Aortic smooth muscle cell (primary cell): ENCODE results near the gene ACSL1. TPM values are rescaled to one million over a fixed set of nuclear protein-coding genes. Genes with fewer than 3 reads are reported as not detected.

ENCODE experiments used
- total RNA-seq: library from RNA; depleted of rRNA; stranded (reverse); fragments of >200 nt; gene quantifications from 2 replicates; pipeline ENCODE4 v1.2.3, GENCODE V29; 2014

The ACSL1 gene
- total RNA-seq, result 29.6 and 31.5 TPM in 2 replicates

DNA sequence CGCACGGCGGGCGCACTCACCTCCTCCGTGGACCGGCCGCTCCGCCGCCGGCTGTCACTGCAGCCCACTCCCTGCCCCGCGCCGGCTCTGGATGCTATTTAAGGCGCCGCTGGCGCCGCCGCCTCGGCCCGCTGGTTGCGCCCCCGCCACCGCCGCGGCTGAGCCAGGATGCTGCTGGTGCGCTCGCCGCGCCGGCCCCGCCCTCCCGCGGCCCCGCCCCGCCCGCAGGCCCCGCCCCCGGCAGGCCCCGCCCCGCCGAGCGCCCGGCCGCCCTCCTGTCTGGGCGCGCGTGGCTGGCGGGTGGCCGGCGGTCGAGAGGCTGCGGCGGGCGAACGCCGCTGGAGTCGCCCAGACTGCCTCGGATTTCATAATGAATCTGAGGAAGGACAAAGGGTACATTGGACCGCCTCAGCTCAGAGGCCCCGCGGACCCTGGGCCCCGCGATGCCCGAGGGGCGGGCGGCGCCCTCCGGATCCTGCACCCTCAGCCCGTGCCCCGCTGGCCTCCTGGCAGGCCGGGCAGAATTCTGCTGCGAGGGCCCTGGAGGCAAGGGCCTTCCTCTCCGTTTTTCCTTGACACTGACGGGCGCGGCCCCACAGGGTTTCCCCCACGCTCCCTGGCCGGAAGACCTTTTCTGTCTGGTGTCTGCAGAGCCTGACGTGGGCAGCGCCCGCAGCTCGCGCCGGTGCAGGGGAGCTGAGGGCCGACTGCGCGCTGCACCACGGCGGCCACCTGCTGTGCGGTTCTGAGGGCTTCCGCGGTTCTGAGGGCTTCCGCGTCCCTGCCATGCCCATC is at the start of gene ACSL1:
ACSL1 (minus strand) TSS at position 73 of the 795 bp plus-strand sequence. CDS start 22,454 bp downstream, outside the sequence.

DNA sequence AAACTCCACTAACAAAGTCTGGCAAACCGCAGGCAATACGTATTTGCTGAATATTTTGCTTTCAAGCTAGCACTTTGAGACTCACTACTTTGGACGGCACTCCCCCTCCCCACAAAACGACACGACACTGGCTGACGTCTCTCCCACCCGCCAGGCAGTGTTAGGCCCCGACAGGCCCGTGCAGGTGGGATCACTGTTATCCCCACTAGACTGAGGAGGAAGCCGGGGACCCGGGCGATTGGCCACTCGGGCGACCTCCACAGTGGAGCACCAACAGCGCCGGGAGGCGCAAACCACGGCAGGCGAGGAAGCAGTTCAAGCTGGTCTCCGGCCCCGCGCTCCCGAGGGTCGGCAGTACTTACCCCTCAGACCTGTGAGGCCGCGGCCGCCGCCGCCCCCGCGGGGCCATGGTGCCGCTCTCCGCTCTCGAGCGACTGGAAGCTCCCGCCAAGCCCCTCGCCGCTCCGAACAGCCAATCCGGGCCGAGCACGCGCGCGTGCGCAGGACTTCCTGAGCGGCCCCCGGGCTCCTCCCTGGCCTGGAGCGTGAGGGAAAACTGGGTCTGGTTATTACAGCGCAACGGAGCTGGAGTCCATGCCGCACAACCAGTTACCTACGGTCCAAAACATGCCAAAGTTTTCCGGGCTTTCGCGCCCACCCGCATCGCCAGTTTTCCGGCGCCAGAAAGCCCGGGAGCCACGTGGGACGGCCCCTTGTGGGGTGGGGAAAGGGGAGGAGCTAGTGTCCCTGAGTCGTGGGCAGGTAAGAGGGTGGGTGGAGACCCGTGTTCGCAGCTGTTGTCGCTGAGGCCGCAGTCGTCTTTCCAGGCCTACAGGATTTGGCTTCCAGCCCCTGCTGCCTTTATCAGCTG is 91.9 kb downstream of the ACSL1 start, which contains the start of gene CENPU:
CENPU (minus strand) TSS at position 443 of the 871 bp plus-strand sequence; CDS start at position 409, 34 bp downstream.

Other genes starting within 250 kb of the ACSL1 start
- 34.3 and 51.9 TPM in 2 replicates for gene CASP3, start 176.5 kb downstream of the ACSL1 start, total RNA-seq
- 13.5 and 15.4 TPM in 2 replicates for gene PRIMPOL, start 176.2 kb downstream of the ACSL1 start, total RNA-seq
- gene CENPU, start 91.9 kb downstream of the ACSL1 start, total RNA-seq, result 9.1 and 26.2 TPM in 2 replicates
- gene HELT, start 192.5 kb upstream of the ACSL1 start, total RNA-seq, result not detected in 2 replicates